GM12878 (cell line): ENCODE data around the gene CBARP. TPM values are rescaled to one million over a fixed set of nuclear protein-coding genes. Genes with fewer than 3 reads are reported as not detected.

Experiments
- ATF7 ChIP-seq: fragments of 450-650 bp; IDR thresholded peaks from 2 replicates; pipeline ENCODE4 v1.6.1; 2016; ENCODE audit warnings: low read depth, mild to moderate bottlenecking
- BHLHE40 ChIP-seq, 2 experiments: fragments of 450-650 bp in 1 of 2; IDR thresholded peaks; 2 replicates each; pipeline ENCODE4 v1.6.1; 2011 to 2017; ENCODE audit warnings: low read depth in 2 of 2, borderline replicate concordance in 1 of 2, improper control_type of control experiment in 1 of 2, low read length in 1 of 2, mild to moderate bottlenecking in 1 of 2
- CREB1 ChIP-seq: IDR thresholded peaks from 2 replicates; pipeline ENCODE4 v1.6.1; 2012; ENCODE audit warnings: low read depth, mild to moderate bottlenecking, inconsistent platforms
- DPF2 ChIP-seq: fragments of 450-650 bp; IDR thresholded peaks from 2 replicates; pipeline ENCODE4 v1.6.1; 2017; ENCODE audit warnings: mild to moderate bottlenecking
- FOXK2 ChIP-seq: fragments of 450-650 bp; IDR thresholded peaks from 2 replicates; pipeline ENCODE4 v1.6.1; 2017; ENCODE audit warnings: mild to moderate bottlenecking, moderate library complexity
- HCFC1 ChIP-seq: fragments of 150-350 bp; IDR thresholded peaks from 2 replicates; pipeline ENCODE4 v1.6.1; 2014; ENCODE audit warnings: low read length
- LARP7 ChIP-seq: fragments of 450-650 bp; IDR thresholded peaks from 2 replicates; pipeline ENCODE4 v1.6.1; 2017; ENCODE audit warnings: mild to moderate bottlenecking
- NR2C1 ChIP-seq: fragments of 450-650 bp; IDR thresholded peaks from 2 replicates; pipeline ENCODE4 v1.6.1; 2017; ENCODE audit warnings: antibody characterized with exemption, mild to moderate bottlenecking, moderate library complexity
- NR2F1 ChIP-seq: fragments of 450-650 bp; conservative IDR thresholded peaks from 2 replicates; pipeline ENCODE4 v1.6.1; 2017; ENCODE audit warnings: mild to moderate bottlenecking
- POLR2A ChIP-seq: IDR thresholded peaks from 2 replicates; pipeline ENCODE4 v1.6.1; 2011; ENCODE audit warnings: low read depth, mild to moderate bottlenecking, low read length
- POLR2AphosphoS2 ChIP-seq: IDR thresholded peaks from 2 replicates; pipeline ENCODE4 v1.6.1; 2011; ENCODE audit warnings: low read depth, mild to moderate bottlenecking, low read length, improper control_type of control experiment, moderate library complexity
- RFX5 ChIP-seq: IDR thresholded peaks from 2 replicates; pipeline ENCODE4 v1.6.1; 2011; ENCODE audit warnings: low read depth, low read length, improper control_type of control experiment
- SMARCA5 ChIP-seq: fragments of 450-650 bp; IDR thresholded peaks from 2 replicates; pipeline ENCODE4 v1.6.1; 2017; ENCODE audit warnings: mild to moderate bottlenecking
- SP1 ChIP-seq: IDR thresholded peaks from one replicate; pipeline ENCODE4 v1.6.1; 2011; ENCODE audit warnings: low read depth, low read length
- TAF1 ChIP-seq: IDR thresholded peaks from 2 replicates; pipeline ENCODE4 v1.6.1; 2011; ENCODE audit warnings: mild to moderate bottlenecking, low read depth, low read length, borderline replicate concordance
- ZBTB11 ChIP-seq: fragments of 450-650 bp; formaldehyde crosslinking; IDR thresholded peaks from 2 replicates; pipeline ENCODE4 v1.5.0; 2022; ENCODE audit warnings: mild to moderate bottlenecking, missing genetic modification characterization
- polyA plus RNA-seq, 11 experiments: library from polyadenylated mRNA; depleted of rRNA in 4 of 11; unstranded in 6 of 11; stranded (reverse) in 5 of 11; fragments of >200 nt; fragmentation: Nextera tagmentation in 4 of 11; fragmentation: Illumina TruSeq in 1 of 11; extraction: Ambion mirVana in 4 of 11; extraction: Trizol in 1 of 11; gene quantifications; 1 replicate in 1 of 11; 2 replicates in 10 of 11; pipeline versions ENCODE4 v1.2.1 to v1.2.3, GENCODE V29; 2011 to 2016; ENCODE audit warnings: inconsistent platforms in 2 of 11, missing spikeins in 2 of 11, low read depth in 1 of 11
- total RNA-seq, 4 experiments: library from RNA; depleted of rRNA in 3 of 4; stranded (reverse); fragments of >200 nt in 3 of 4; fragmentation: Illumina TruSeq in 1 of 4; extraction: Trizol in 1 of 4; gene quantifications; 2 replicates each; pipeline versions ENCODE4 v1.2.1 to v1.2.3, GENCODE V29; 2013 to 2021
- TF ChIP-seq, protein P1 (sequence below): IDR thresholded peaks from 2 replicates; pipeline ENCODE4 v1.6.1; 2012; ENCODE audit warnings: mild to moderate bottlenecking, low read depth, low read length
- TF ChIP-seq, protein P2 (sequence below): fragments of 450-650 bp; IDR thresholded peaks from 2 replicates; pipeline ENCODE4 v1.6.1; 2016; ENCODE audit warnings: mild to moderate bottlenecking
- TF ChIP-seq, protein P3 (sequence below): fragments of 450-650 bp; IDR thresholded peaks from 2 replicates; pipeline ENCODE4 v1.6.1; 2017; ENCODE audit warnings: borderline replicate concordance

Gene CBARP
- total and polyA plus RNA-seq, 10 of the 15 experiments (the other 5 are each of a cell fraction or from before 2014, with no cell fraction given) = 0.04 to 0.59 (median 0.18) TPM; not detected in 3

- TF ChIP-seq, protein P1, sequence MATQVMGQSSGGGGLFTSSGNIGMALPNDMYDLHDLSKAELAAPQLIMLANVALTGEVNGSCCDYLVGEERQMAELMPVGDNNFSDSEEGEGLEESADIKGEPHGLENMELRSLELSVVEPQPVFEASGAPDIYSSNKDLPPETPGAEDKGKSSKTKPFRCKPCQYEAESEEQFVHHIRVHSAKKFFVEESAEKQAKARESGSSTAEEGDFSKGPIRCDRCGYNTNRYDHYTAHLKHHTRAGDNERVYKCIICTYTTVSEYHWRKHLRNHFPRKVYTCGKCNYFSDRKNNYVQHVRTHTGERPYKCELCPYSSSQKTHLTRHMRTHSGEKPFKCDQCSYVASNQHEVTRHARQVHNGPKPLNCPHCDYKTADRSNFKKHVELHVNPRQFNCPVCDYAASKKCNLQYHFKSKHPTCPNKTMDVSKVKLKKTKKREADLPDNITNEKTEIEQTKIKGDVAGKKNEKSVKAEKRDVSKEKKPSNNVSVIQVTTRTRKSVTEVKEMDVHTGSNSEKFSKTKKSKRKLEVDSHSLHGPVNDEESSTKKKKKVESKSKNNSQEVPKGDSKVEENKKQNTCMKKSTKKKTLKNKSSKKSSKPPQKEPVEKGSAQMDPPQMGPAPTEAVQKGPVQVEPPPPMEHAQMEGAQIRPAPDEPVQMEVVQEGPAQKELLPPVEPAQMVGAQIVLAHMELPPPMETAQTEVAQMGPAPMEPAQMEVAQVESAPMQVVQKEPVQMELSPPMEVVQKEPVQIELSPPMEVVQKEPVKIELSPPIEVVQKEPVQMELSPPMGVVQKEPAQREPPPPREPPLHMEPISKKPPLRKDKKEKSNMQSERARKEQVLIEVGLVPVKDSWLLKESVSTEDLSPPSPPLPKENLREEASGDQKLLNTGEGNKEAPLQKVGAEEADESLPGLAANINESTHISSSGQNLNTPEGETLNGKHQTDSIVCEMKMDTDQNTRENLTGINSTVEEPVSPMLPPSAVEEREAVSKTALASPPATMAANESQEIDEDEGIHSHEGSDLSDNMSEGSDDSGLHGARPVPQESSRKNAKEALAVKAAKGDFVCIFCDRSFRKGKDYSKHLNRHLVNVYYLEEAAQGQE = no peak
- TF ChIP-seq BHLHE40 (IDR thresholded peaks at IDR 0.05; ENCODE audit: borderline replicate concordance in 1 of 2, low read depth in 2 of 2, low read length in 1 of 2) (peak; percentile 16 to 87; a peak in 2 of 4 replicates), ATF7 (no peak), FOXK2 (peak; percentile 50; the same call in 1 of the 2 replicates), CREB1 (peak; percentile 82), HCFC1 (peak; percentile 55; the same call in 1 of the 2 replicates), TAF1 (peak; percentile 92), NR2C1 (peak; percentile 95), NR2F1 (peak; percentile 100), SMARCA5 (peak; percentile 76), RFX5 (peak; percentile 60; the same call in 1 of the 2 replicates), SP1 (peak; percentile 97), DPF2 (peak; percentile 93), POLR2A (peak; percentile 85), LARP7 (peak; percentile 73; the same call in 1 of the 2 replicates), POLR2AphosphoS2 (peak; percentile 43; the same call in 1 of the 2 replicates), ZBTB11 (no peak)
- TF ChIP-seq, protein P2, sequence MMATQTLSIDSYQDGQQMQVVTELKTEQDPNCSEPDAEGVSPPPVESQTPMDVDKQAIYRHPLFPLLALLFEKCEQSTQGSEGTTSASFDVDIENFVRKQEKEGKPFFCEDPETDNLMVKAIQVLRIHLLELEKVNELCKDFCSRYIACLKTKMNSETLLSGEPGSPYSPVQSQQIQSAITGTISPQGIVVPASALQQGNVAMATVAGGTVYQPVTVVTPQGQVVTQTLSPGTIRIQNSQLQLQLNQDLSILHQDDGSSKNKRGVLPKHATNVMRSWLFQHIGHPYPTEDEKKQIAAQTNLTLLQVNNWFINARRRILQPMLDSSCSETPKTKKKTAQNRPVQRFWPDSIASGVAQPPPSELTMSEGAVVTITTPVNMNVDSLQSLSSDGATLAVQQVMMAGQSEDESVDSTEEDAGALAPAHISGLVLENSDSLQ = peak; percentile 99
- TF ChIP-seq, protein P3, sequence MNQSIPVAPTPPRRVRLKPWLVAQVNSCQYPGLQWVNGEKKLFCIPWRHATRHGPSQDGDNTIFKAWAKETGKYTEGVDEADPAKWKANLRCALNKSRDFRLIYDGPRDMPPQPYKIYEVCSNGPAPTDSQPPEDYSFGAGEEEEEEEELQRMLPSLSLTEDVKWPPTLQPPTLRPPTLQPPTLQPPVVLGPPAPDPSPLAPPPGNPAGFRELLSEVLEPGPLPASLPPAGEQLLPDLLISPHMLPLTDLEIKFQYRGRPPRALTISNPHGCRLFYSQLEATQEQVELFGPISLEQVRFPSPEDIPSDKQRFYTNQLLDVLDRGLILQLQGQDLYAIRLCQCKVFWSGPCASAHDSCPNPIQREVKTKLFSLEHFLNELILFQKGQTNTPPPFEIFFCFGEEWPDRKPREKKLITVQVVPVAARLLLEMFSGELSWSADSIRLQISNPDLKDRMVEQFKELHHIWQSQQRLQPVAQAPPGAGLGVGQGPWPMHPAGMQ = no peak
Measured at GRCh38 chr19:1205114-1206099, 32.4 kb downstream of the CBARP start, which contains the start of gene STK11 (continued).
